Neural cell (in vitro differentiated cells): ENCODE data around the gene TSR1. TPM values are rescaled to one million over a fixed set of nuclear protein-coding genes. Genes with fewer than 3 reads are reported as not detected.

Experiments used
- H2AFZ ChIP-seq: fragments of 200-600, 300-800 bp; sonication (generic), shearing (Covaris generic); 2 replicates; pipeline ENCODE4 v1.6.0; 2014; ENCODE audit warnings: low read depth, mild to moderate bottlenecking, antibody characterized with exemption, low read length, moderate library complexity
- H3F3A ChIP-seq: fragments of 200-600 bp; shearing (Covaris generic); 2 replicates; pipeline ENCODE4 v1.6.1; 2016; ENCODE audit warnings: mild to moderate bottlenecking, moderate library complexity, mixed read lengths, antibody characterized with exemption, low read length; ENCODE audit not compliant: insufficient read depth, poor library complexity, severe bottlenecking
- H3K27ac ChIP-seq: fragments of 200-600, 300-800 bp; sonication (generic), shearing (Covaris generic); 2 replicates; pipeline ENCODE4 v1.5.1; 2014; ENCODE audit warnings: mild to moderate bottlenecking, low read length, moderate library complexity
- H3K27me3 ChIP-seq: fragments of 300-800, 200-600 bp; sonication (generic), shearing (Covaris generic); 2 replicates; pipeline ENCODE4 v1.6.0; 2014; ENCODE audit warnings: mild to moderate bottlenecking, low read depth, low read length, moderate library complexity; ENCODE audit not compliant: insufficient read depth
- H3K36me3 ChIP-seq: fragments of 300-800, 200-600 bp; sonication (generic), shearing (Covaris generic); 2 replicates; pipeline ENCODE4 v1.5.1; 2014; ENCODE audit warnings: mild to moderate bottlenecking, antibody characterized with exemption, low read length, moderate library complexity; ENCODE audit not compliant: insufficient read depth
- H3K4me2 ChIP-seq: fragments of 300-800, 200-600 bp; sonication (generic), shearing (Covaris generic); 2 replicates; pipeline ENCODE4 v1.6.0; 2014; ENCODE audit warnings: mild to moderate bottlenecking, low read length
- H3K4me3 ChIP-seq: fragments of 300-800, 200-600 bp; sonication (generic), shearing (Covaris generic); 2 replicates; pipeline ENCODE4 v1.5.1; 2014; ENCODE audit warnings: mild to moderate bottlenecking, low read length, moderate library complexity
- H3K79me2 ChIP-seq: fragments of 200-600 bp; shearing (Covaris generic); replicated peaks from 2 replicates; pipeline ENCODE4 v1.6.0; 2014; ENCODE audit warnings: mild to moderate bottlenecking, low read length, moderate library complexity; ENCODE audit not compliant: insufficient read depth
- H3K9ac ChIP-seq: fragments of 300-800, 200-600 bp; sonication (generic), shearing (Covaris generic); 2 replicates; pipeline ENCODE4 v1.6.1; 2016; ENCODE audit warnings: mild to moderate bottlenecking, low read length, mixed read lengths
- H3K9me2 ChIP-seq: fragments of 200-600 bp; shearing (Covaris generic); 2 replicates; pipeline ENCODE4 v1.6.1; 2016; ENCODE audit warnings: mild to moderate bottlenecking, low read length, mixed read lengths; ENCODE audit not compliant: insufficient read depth
- H3K9me3 ChIP-seq: fragments of 200-600, 300-800 bp; sonication (generic), shearing (Covaris generic); 2 replicates; pipeline ENCODE4 v1.6.1; 2016; ENCODE audit warnings: mild to moderate bottlenecking, mixed run types, low read length, moderate library complexity, mixed read lengths
- H4K20me1 ChIP-seq: fragments of 200-600 bp; shearing (Covaris generic); 2 replicates; pipeline ENCODE4 v1.6.1; 2016; ENCODE audit warnings: mild to moderate bottlenecking, mixed run types; ENCODE audit not compliant: insufficient read depth
- CTCF ChIP-seq: fragments of 450-650 bp; IDR thresholded peaks from 2 replicates; pipeline ENCODE4 v1.5.1; 2014; ENCODE audit warnings: antibody characterized with exemption, mild to moderate bottlenecking, moderate library complexity; ENCODE audit not compliant: poor library complexity, severe bottlenecking
- EP300 ChIP-seq: fragments of 450-650 bp; conservative IDR thresholded peaks from 2 replicates; pipeline ENCODE4 v1.6.1; 2014; ENCODE audit warnings: antibody characterized with exemption, mild to moderate bottlenecking, moderate library complexity; ENCODE audit not compliant: poor library complexity, severe bottlenecking
- EZH2 ChIP-seq: fragments of 200-600, 300-800 bp; shearing (Covaris generic), sonication (generic); IDR thresholded peaks from 2 replicates; pipeline ENCODE4 v1.6.1; 2014; ENCODE audit warnings: antibody characterized with exemption, low read length, borderline replicate concordance, mild to moderate bottlenecking; ENCODE audit not compliant: insufficient read depth, poor library complexity, severe bottlenecking
- MXI1 ChIP-seq: fragments of 450-650 bp; conservative IDR thresholded peaks from 2 replicates; pipeline ENCODE4 v1.6.1; 2014; ENCODE audit warnings: antibody characterized with exemption, mild to moderate bottlenecking; ENCODE audit not compliant: poor library complexity, severe bottlenecking
- POLR2AphosphoS5 ChIP-seq: IDR thresholded peaks from 2 replicates; pipeline ENCODE4 v1.6.1; 2012
- RAD21 ChIP-seq: fragments of 450-650 bp; conservative IDR thresholded peaks from 2 replicates; pipeline ENCODE4 v1.6.1; 2014; ENCODE audit warnings: antibody characterized with exemption, mild to moderate bottlenecking, moderate library complexity
- REST ChIP-seq: IDR thresholded peaks from 2 replicates; pipeline ENCODE4 v1.6.1; 2012; ENCODE audit warnings: borderline replicate concordance
- SMC3 ChIP-seq: fragments of 450-650 bp; conservative IDR thresholded peaks from 2 replicates; pipeline ENCODE4 v1.6.1; 2014; ENCODE audit warnings: antibody characterized with exemption, mild to moderate bottlenecking, moderate library complexity; ENCODE audit not compliant: poor library complexity
- TAF1 ChIP-seq: IDR thresholded peaks from 2 replicates; pipeline ENCODE4 v1.6.1; 2012; ENCODE audit warnings: low read depth
- polyA plus RNA-seq: library from polyadenylated mRNA; depleted of rRNA; stranded (reverse); fragments of >200 nt; gene quantifications from 2 replicates; pipeline ENCODE4 v1.2.3, GENCODE V29; 2014

The TSR1 gene
- polyA plus RNA-seq, 1 donor from 2014 or later, result 31.8 TPM

DNA sequence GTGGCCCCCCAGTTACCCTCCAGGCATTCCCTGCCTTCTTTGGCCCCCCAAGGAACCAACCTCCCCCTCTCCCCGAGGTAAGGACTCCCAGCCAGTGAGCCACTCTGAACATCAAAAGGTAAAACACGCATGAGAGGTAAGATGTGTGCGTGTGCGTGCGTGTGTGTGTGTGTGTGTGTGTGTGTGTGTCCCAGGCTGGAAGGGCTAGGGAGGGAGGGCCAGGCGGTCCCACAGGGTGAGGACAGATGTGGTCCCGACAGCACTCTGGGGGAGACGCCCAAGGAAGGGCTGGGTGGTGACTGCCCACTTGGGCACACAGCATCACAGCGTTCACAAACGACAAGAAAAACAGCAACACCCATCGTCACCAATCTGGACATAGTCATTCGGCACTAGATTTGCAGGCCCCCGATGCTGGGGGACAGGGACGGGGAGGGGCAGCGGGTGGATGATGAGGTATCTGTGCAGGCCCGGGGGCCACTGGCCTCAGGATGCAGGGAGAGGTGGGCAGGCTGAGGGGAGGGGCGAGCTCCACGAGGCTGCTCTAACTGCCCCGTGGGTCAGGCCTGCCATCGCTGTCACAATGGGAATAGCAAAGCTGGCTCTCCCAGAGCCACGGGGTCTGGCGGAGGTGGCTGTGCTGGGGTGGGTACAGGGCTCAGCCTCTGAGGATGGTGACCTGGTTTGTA, 48.3 kb upstream of the TSR1 start:
- H3K27ac ChIP-seq, result no peak overlapping the region
- H3K9me3 ChIP-seq, result no peaks in the 10 kb centered on the region
- TF ChIP-seq MXI1 (no peak), TAF1 (no peak), EZH2 (no peak), CTCF (no peak), REST (no peak), EP300 (no peak), RAD21 (no peak), POLR2AphosphoS5 (no peak), SMC3 (no peak)
- H3K4me3 ChIP-seq, result no peak overlapping the region
- H4K20me1 ChIP-seq, result peaks cover 4% of the 10 kb centered on the region
- no peaks in the 10 kb centered on the region for H3K36me3 ChIP-seq
- H3K9ac ChIP-seq, result no peak overlapping the region
- no peaks in the 10 kb centered on the region for H3K27me3 ChIP-seq
- H2AFZ ChIP-seq, result no peak overlapping the region
- no peaks in the 10 kb centered on the region for H3F3A ChIP-seq
- peaks cover 2% of the 10 kb centered on the region for H3K79me2 ChIP-seq
- no peak overlapping the region for H3K4me2 ChIP-seq
- no peaks in the 10 kb centered on the region for H3K9me2 ChIP-seq

GRCh38 chr17:2383628-2384167, 47.4 kb upstream of the TSR1 start:
- Histone ChIP-seq H3K36me3 (no peaks in the 10 kb centered on the region), H4K20me1 (peaks cover 4% of the 10 kb centered on the region), H3K9me3 (no peaks in the 10 kb centered on the region), H3K9me2 (no peaks in the 10 kb centered on the region), H3K79me2 (no peaks in the 10 kb centered on the region), H2AFZ (no peak overlapping the region), H3F3A (no peaks in the 10 kb centered on the region), H3K4me3 (no peak overlapping the region), H3K9ac (no peak overlapping the region), H3K27me3 (no peaks in the 10 kb centered on the region), H3K27ac (no peak overlapping the region), H3K4me2 (no peak overlapping the region)
- TF ChIP-seq EZH2, result no peak
- no peak for TF ChIP-seq REST
- TF ChIP-seq RAD21, result no peak
- TF ChIP-seq TAF1, result no peak
- no peak for TF ChIP-seq SMC3
- no peak for TF ChIP-seq CTCF
- no peak for TF ChIP-seq POLR2AphosphoS5
- TF ChIP-seq MXI1, result no peak
- no peak for TF ChIP-seq EP300
